ENCODE results near the gene TMEM9.

TMEM9 gene

DNA sequence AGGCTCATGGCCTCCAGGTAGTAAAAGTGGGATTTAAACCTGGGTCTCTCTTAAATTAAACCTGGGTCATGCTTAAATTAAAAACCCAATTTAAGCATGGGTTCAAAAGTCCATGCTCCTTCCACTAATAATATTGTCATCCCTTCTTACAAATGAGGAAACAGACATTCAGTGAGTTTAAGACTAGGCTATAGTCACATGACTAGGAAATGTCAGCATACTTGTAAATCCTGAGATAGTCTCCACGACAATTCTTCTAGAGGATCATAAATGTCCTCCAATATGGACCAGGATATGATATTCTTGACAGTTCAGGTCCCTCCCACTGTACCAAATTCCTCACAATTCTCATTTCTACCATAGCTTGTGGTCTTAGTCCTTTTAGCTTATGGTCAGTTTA, 25.9 kb upstream of the TMEM9 start:
- TF ChIP-seq, protein P1, sequence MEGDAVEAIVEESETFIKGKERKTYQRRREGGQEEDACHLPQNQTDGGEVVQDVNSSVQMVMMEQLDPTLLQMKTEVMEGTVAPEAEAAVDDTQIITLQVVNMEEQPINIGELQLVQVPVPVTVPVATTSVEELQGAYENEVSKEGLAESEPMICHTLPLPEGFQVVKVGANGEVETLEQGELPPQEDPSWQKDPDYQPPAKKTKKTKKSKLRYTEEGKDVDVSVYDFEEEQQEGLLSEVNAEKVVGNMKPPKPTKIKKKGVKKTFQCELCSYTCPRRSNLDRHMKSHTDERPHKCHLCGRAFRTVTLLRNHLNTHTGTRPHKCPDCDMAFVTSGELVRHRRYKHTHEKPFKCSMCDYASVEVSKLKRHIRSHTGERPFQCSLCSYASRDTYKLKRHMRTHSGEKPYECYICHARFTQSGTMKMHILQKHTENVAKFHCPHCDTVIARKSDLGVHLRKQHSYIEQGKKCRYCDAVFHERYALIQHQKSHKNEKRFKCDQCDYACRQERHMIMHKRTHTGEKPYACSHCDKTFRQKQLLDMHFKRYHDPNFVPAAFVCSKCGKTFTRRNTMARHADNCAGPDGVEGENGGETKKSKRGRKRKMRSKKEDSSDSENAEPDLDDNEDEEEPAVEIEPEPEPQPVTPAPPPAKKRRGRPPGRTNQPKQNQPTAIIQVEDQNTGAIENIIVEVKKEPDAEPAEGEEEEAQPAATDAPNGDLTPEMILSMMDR (IDR thresholded peaks at IDR 0.05; ENCODE audit: unreplicated experiment in 3 of 3): no peak
- peak overlapping the region; percentile 1 to 71 (median 9) for H3K27ac Mint-ChIP-seq

DNA sequence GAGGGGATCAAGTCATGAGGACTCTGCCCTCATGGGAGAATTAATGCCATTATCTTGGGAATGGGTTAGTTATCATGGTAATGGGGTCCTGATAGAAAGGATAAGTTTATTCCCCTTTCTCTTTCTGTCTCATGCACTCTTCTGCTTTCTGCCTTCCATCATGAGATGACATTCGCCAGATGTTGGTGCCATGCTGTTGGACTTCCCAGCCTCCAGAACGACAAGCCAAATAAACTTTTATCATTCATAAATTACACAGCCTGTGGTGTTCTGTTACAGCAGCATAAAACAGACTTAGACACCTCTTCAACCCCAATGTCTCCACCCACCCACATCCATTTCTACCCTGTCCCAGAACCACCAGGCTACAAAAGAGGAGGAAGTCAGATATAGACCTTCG, 24.4 kb upstream of the TMEM9 start:
- H3K4me1 Mint-ChIP-seq: peaks cover 31% of the 10 kb centered on the region
- peaks cover 8% of the 10 kb centered on the region for H3K9me3 Mint-ChIP-seq
- peaks cover 16% of the 10 kb centered on the region for H3K27me3 Mint-ChIP-seq (ENCODE audit: low read depth)
- H3K36me3 Mint-ChIP-seq (ENCODE audit: low read depth): no peaks in the 10 kb centered on the region
- TF ChIP-seq, protein P1 (IDR thresholded peaks at IDR 0.05; ENCODE audit: unreplicated experiment in 3 of 3): no peak
- peak overlapping the region in 1 of 3 experiments; percentile 41 for H3K27ac Mint-ChIP-seq
- no peak overlapping the region for H3K4me3 Mint-ChIP-seq

More for the DNA sequence above, 25.9 kb upstream of the TMEM9 start:
- Mint-ChIP-seq H3K4me1 (peaks cover 44% of the 10 kb centered on the region), H3K27me3 (ENCODE audit: low read depth) (peaks cover 16% of the 10 kb centered on the region), H3K4me3 (no peak overlapping the region), H3K36me3 (ENCODE audit: low read depth) (no peaks in the 10 kb centered on the region), H3K9me3 (peaks cover 8% of the 10 kb centered on the region)

DNA sequence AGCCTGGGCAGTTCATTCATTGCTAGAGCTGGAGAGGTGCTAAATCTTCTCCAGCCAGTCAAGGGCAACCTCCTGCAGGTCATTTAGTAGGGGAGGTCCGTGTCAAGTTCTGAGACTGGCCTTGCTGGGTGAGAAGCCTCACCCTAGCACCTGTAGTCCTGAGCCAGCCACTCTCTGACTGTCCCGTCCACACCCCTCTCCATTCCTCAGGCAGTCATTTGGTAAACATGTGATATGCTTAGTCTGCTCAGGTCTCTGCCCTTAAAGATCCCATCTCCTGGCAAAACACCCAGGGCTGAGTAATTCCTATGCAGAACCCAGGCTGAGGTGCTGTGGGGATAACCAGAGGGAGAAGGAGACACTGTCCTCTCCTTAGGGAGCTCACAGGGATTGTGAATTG, 22.7 kb upstream of the TMEM9 start:
- Mint-ChIP-seq H3K27ac (peak overlapping the region in 2 of 3 experiments; percentile 24 to 44), H3K36me3 (ENCODE audit: low read depth) (no peaks in the 10 kb centered on the region), H3K9me3 (peaks cover 8% of the 10 kb centered on the region), H3K4me1 (peaks cover 37% of the 10 kb centered on the region), H3K4me3 (no peak overlapping the region), H3K27me3 (ENCODE audit: low read depth) (peaks cover 16% of the 10 kb centered on the region)
- TF ChIP-seq, protein P1 (IDR thresholded peaks at IDR 0.05; ENCODE audit: unreplicated experiment in 3 of 3): no peak

DNA sequence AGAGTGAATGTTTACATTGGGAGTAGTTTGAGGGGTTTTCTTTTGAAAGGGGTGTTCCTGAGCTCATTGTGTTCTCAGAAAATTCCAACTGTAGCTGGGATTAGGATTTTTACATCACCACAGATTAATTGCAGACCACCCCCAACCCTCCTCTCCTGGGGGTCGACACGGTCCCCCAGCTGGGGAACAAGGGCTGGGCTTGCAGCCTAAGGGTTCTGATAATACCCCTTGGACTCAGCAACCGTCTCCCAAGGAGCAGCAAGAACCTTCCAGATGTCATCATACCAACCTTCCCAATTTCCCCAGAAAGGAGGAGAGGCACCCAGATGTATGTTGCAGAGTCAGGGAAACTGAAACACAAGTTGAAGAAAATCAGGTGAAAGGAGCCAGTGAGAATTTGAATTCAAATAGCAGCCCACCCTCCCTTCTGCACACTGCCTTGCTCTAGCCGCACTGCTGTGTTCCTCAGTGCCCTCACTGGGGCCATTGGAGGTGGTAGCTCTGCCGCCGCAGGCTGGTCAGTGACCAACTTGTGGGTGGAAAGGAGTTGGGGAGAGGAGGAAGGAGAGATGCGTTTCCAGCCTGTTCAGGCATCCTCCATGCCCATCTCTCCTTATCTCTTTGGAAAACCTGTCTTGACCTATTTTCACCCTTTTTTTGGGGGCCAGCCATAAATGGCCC, 21.7 kb upstream of the TMEM9 start:
- peaks cover 8% of the 10 kb centered on the region for H3K9me3 Mint-ChIP-seq

DNA sequence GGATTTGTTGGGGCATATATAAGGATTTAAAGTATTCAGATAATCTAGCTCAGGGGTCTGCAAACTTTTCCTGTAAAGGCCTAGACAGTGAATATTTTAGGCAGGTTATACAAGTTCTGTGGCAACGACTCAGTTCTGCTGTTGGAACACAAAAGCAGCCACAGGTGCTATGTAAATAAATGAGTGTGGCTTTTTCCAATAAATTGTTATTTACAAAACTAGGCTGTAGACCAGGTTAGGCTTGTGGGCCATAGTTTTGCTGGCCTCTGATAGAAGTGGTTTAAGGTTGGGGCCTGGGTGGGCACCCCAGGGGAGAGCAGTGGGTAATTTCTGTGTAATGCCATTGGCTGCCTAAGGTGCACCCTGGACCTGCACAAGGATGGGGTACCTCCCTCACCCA, 19.5 kb upstream of the TMEM9 start:
- no peaks in the 10 kb centered on the region for H3K36me3 Mint-ChIP-seq (ENCODE audit: low read depth)

More for the DNA sequence above, 21.7 kb upstream of the TMEM9 start:
- Mint-ChIP-seq H3K27ac (no peak overlapping the region), H3K27me3 (ENCODE audit: low read depth) (peaks cover 16% of the 10 kb centered on the region), H3K4me3 (no peak overlapping the region), H3K4me1 (peaks cover 36% of the 10 kb centered on the region), H3K36me3 (ENCODE audit: low read depth) (no peaks in the 10 kb centered on the region)
- TF ChIP-seq, protein P1 (IDR thresholded peaks at IDR 0.05; ENCODE audit: unreplicated experiment in 3 of 3): no peak

More for the DNA sequence above, 19.5 kb upstream of the TMEM9 start:
- H3K9me3 Mint-ChIP-seq: no peaks in the 10 kb centered on the region
- TF ChIP-seq, protein P1 (IDR thresholded peaks at IDR 0.05; ENCODE audit: unreplicated experiment in 3 of 3): no peak
- no peak overlapping the region for H3K4me3 Mint-ChIP-seq
- peaks cover 13% of the 10 kb centered on the region for H3K27me3 Mint-ChIP-seq (ENCODE audit: low read depth)
- H3K4me1 Mint-ChIP-seq: peaks cover 42% of the 10 kb centered on the region
- peak overlapping the region in 2 of 3 experiments; percentile 55 to 64 for H3K27ac Mint-ChIP-seq
